ENCODE data around the gene SUDS3.

DNA sequence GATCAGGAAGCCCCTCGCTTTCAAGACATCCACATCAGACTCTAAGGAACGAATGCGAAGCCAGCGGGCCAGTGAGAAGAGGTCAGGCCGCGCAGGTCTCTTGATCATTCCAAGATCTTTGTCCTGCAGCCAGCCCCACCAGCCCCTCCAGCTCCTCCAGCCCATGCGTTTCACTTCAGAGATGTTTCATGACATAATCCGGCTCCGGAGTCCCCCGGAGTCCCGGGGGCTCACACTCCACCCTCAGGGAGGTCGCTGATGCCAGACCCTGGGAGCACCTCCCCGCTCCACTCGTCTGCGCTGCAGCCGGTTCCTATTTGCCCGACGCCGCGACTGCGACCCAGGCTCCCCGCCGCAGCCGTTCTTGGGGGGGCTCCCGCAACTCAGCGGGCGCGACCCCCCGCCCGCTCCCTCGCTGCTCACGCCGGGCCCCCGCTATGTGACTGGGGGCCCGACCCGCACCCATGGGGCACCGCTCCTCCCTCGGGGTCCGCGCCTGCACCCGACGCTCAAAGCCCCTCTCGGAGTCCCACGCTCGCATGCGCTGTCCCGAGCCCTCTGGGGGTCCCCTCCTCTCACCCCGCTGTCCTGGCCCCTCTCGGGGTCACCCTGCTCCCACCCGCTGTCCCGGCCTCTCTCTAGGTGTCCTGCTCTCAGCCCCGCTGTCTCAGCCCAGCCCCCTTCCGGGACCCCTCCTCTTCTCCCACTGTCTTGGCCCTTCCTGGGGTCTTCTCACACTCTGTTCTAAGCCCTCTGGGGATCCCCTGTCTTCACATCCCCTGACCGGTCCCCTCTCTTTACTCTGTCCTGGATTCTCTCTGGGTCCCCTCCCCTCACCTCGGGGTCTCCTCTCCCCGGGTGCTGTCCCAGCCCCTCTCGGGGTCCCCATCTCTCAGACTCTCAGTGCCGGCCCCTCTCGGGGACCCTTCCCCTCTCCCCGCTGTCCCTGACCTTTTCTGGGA lies 4.8 kb upstream of the SUDS3 start:
- TF ChIP-seq, protein P1, sequence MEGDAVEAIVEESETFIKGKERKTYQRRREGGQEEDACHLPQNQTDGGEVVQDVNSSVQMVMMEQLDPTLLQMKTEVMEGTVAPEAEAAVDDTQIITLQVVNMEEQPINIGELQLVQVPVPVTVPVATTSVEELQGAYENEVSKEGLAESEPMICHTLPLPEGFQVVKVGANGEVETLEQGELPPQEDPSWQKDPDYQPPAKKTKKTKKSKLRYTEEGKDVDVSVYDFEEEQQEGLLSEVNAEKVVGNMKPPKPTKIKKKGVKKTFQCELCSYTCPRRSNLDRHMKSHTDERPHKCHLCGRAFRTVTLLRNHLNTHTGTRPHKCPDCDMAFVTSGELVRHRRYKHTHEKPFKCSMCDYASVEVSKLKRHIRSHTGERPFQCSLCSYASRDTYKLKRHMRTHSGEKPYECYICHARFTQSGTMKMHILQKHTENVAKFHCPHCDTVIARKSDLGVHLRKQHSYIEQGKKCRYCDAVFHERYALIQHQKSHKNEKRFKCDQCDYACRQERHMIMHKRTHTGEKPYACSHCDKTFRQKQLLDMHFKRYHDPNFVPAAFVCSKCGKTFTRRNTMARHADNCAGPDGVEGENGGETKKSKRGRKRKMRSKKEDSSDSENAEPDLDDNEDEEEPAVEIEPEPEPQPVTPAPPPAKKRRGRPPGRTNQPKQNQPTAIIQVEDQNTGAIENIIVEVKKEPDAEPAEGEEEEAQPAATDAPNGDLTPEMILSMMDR (IDR thresholded peaks at IDR 0.05; ENCODE audit: insufficient read depth, low read length) = no peak
- TF ChIP-seq, protein P2, sequence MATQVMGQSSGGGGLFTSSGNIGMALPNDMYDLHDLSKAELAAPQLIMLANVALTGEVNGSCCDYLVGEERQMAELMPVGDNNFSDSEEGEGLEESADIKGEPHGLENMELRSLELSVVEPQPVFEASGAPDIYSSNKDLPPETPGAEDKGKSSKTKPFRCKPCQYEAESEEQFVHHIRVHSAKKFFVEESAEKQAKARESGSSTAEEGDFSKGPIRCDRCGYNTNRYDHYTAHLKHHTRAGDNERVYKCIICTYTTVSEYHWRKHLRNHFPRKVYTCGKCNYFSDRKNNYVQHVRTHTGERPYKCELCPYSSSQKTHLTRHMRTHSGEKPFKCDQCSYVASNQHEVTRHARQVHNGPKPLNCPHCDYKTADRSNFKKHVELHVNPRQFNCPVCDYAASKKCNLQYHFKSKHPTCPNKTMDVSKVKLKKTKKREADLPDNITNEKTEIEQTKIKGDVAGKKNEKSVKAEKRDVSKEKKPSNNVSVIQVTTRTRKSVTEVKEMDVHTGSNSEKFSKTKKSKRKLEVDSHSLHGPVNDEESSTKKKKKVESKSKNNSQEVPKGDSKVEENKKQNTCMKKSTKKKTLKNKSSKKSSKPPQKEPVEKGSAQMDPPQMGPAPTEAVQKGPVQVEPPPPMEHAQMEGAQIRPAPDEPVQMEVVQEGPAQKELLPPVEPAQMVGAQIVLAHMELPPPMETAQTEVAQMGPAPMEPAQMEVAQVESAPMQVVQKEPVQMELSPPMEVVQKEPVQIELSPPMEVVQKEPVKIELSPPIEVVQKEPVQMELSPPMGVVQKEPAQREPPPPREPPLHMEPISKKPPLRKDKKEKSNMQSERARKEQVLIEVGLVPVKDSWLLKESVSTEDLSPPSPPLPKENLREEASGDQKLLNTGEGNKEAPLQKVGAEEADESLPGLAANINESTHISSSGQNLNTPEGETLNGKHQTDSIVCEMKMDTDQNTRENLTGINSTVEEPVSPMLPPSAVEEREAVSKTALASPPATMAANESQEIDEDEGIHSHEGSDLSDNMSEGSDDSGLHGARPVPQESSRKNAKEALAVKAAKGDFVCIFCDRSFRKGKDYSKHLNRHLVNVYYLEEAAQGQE (IDR thresholded peaks at IDR 0.05; ENCODE audit: insufficient replicate concordance, low read depth) = no peak
- no peak for TF ChIP-seq POLR2AphosphoS5 (IDR thresholded peaks at IDR 0.05; ENCODE audit: low read depth)
- TF ChIP-seq GABPA (IDR thresholded peaks at IDR 0.05; ENCODE audit: low read depth) = no peak

All from HL-60 (cell line).